ENCODE measurements around the gene DECR2. TPM values are rescaled to one million over a fixed set of nuclear protein-coding genes. Genes with fewer than 3 reads are reported as not detected.
A peak's percentile ranks its signal among the peaks of the same experiment; 100 is the strongest.

The DECR2 gene
- total and polyA plus RNA-seq, 2 of the 13 experiments (the other 11 are each of a cell fraction or from before 2014, with no cell fraction given), result 36.3 to 44.6 TPM

- TF ChIP-seq ATRX (CRISPR knock-in tag; IDR thresholded peaks at IDR 0.05; ENCODE audit: borderline replicate concordance), result no peak
- TF ChIP-seq, protein P1, sequence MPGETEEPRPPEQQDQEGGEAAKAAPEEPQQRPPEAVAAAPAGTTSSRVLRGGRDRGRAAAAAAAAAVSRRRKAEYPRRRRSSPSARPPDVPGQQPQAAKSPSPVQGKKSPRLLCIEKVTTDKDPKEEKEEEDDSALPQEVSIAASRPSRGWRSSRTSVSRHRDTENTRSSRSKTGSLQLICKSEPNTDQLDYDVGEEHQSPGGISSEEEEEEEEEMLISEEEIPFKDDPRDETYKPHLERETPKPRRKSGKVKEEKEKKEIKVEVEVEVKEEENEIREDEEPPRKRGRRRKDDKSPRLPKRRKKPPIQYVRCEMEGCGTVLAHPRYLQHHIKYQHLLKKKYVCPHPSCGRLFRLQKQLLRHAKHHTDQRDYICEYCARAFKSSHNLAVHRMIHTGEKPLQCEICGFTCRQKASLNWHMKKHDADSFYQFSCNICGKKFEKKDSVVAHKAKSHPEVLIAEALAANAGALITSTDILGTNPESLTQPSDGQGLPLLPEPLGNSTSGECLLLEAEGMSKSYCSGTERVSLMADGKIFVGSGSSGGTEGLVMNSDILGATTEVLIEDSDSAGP (CRISPR knock-in tag; IDR thresholded peaks at IDR 0.05; ENCODE audit: borderline replicate concordance), result peak; percentile 60; the same call in 1 of the 2 replicates
- TF ChIP-seq CCAR2 (optimal IDR thresholded peaks at IDR 0.05; ENCODE audit: low read depth, low read length), result no peak
- no peak for TF ChIP-seq SRSF1 (optimal IDR thresholded peaks at IDR 0.05; ENCODE audit: low read depth, low read length)
- no peak for TF ChIP-seq ZBTB1 (CRISPR knock-in tag; IDR thresholded peaks at IDR 0.05; ENCODE audit: borderline replicate concordance)
- TF ChIP-seq EP300 (IDR thresholded peaks at IDR 0.05; ENCODE audit: low read depth in 2 of 2, low read length in 2 of 2), result no peak
- TF ChIP-seq EP300 (CRISPR knock-in tag; IDR thresholded peaks at IDR 0.05; ENCODE audit: borderline replicate concordance), result no peak
- peak; percentile 67; the same call in 1 of the 2 replicates for TF ChIP-seq PHF20 (CRISPR knock-in tag; IDR thresholded peaks at IDR 0.05)
- TF ChIP-seq, protein P2, sequence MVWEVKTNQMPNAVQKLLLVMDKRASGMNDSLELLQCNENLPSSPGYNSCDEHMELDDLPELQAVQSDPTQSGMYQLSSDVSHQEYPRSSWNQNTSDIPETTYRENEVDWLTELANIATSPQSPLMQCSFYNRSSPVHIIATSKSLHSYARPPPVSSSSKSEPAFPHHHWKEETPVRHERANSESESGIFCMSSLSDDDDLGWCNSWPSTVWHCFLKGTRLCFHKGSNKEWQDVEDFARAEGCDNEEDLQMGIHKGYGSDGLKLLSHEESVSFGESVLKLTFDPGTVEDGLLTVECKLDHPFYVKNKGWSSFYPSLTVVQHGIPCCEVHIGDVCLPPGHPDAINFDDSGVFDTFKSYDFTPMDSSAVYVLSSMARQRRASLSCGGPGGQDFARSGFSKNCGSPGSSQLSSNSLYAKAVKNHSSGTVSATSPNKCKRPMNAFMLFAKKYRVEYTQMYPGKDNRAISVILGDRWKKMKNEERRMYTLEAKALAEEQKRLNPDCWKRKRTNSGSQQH (CRISPR knock-in tag; IDR thresholded peaks at IDR 0.05; ENCODE audit: low read depth), result no peak
- no peak; the same call in 1 of the 2 replicates for TF ChIP-seq FOXP4 (CRISPR knock-in tag; IDR thresholded peaks at IDR 0.05)
- TF ChIP-seq, protein P3, sequence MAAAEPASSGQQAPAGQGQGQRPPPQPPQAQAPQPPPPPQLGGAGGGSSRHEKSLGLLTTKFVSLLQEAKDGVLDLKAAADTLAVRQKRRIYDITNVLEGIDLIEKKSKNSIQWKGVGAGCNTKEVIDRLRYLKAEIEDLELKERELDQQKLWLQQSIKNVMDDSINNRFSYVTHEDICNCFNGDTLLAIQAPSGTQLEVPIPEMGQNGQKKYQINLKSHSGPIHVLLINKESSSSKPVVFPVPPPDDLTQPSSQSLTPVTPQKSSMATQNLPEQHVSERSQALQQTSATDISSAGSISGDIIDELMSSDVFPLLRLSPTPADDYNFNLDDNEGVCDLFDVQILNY (CRISPR knock-in tag; conservative IDR thresholded peaks at IDR 0.05), result no peak
- TF ChIP-seq EHMT2 (IDR thresholded peaks at IDR 0.05; ENCODE audit: borderline replicate concordance, low read depth, low read length), result no peak
- peak; percentile 43; the same call in 1 of the 2 replicates for TF ChIP-seq SMC3 (IDR thresholded peaks at IDR 0.05; ENCODE audit: low read length)
- no peak for TF ChIP-seq RNF219 (CRISPR knock-in tag; IDR thresholded peaks at IDR 0.05)
- TF ChIP-seq RBAK (CRISPR knock-in tag; IDR thresholded peaks at IDR 0.05), result 0 out of 2 replicates have a peak, but pooled peaks have one; percentile 51
- TF ChIP-seq ETV5 (CRISPR knock-in tag; IDR thresholded peaks at IDR 0.05; ENCODE audit: borderline replicate concordance), result peak; percentile 49; the same call in 1 of the 2 replicates
- peak; percentile 81; the same call in 1 of the 2 replicates for TF ChIP-seq ZNF431 (CRISPR knock-in tag; IDR thresholded peaks at IDR 0.05; ENCODE audit: borderline replicate concordance, low read depth)
- no peak for TF ChIP-seq NCOA2 (CRISPR knock-in tag; IDR thresholded peaks at IDR 0.05)
- no peak for TF ChIP-seq SRSF4 (IDR thresholded peaks at IDR 0.05; ENCODE audit: low read depth, low read length, poor library complexity, severe bottlenecking)
- TF ChIP-seq ZNF839 (CRISPR knock-in tag; IDR thresholded peaks at IDR 0.05; ENCODE audit: borderline replicate concordance), result no peak
Observed at GRCh38 chr16:361872-362701, 39.6 kb upstream of the DECR2 start (continued).

Measured in HepG2 (cell line).